Measurements from ENCODE around the gene DNAH12.

DNA sequence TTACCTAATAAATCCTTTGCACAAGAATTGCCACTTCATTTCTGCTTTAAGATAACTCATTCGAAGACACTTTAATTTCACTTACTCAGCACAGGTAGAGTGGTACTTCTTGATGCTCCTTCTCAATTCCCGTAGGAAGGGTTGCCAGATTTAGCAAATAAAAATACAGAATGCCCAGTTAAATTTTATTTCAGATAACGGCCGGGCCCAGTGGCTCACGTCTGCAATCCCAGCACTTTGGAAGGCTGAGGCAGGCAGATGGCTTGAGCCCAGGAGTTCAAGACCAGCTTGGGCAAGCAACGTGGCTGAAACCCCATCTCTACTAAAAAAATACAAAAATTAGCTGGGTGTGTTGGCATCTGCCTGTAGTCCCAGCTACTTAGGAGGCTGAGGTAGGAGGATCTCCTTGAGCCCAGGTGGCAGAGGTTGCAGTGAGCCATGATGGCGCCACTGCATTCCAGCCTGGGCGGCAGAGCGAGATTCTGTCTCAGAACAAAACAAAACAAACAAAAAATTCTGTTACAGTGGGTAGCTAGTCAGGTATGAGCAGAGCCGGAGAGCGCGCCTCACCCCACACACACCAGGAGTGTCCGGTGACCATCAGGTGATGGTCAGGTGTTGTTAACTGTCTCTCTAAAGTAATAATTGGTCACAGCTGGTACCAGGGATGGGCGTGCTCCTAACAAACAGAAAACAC, 92.8 kb downstream of the DNAH12 start:
- TF ChIP-seq, protein P1, sequence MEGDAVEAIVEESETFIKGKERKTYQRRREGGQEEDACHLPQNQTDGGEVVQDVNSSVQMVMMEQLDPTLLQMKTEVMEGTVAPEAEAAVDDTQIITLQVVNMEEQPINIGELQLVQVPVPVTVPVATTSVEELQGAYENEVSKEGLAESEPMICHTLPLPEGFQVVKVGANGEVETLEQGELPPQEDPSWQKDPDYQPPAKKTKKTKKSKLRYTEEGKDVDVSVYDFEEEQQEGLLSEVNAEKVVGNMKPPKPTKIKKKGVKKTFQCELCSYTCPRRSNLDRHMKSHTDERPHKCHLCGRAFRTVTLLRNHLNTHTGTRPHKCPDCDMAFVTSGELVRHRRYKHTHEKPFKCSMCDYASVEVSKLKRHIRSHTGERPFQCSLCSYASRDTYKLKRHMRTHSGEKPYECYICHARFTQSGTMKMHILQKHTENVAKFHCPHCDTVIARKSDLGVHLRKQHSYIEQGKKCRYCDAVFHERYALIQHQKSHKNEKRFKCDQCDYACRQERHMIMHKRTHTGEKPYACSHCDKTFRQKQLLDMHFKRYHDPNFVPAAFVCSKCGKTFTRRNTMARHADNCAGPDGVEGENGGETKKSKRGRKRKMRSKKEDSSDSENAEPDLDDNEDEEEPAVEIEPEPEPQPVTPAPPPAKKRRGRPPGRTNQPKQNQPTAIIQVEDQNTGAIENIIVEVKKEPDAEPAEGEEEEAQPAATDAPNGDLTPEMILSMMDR (IDR thresholded peaks at IDR 0.05; ENCODE audit: poor library complexity, severe bottlenecking): no peak
- TF ChIP-seq POLR2AphosphoS5 (IDR thresholded peaks at IDR 0.05) (no peak), EZH2 (IDR thresholded peaks at IDR 0.05; ENCODE audit: borderline replicate concordance, insufficient read depth, low read length, poor library complexity, severe bottlenecking) (no peak), SMC3 (conservative IDR thresholded peaks at IDR 0.05; ENCODE audit: poor library complexity) (no peak)

All from neural cell (in vitro differentiated cells).